ENCODE results near the gene ACTG1.

DNA sequence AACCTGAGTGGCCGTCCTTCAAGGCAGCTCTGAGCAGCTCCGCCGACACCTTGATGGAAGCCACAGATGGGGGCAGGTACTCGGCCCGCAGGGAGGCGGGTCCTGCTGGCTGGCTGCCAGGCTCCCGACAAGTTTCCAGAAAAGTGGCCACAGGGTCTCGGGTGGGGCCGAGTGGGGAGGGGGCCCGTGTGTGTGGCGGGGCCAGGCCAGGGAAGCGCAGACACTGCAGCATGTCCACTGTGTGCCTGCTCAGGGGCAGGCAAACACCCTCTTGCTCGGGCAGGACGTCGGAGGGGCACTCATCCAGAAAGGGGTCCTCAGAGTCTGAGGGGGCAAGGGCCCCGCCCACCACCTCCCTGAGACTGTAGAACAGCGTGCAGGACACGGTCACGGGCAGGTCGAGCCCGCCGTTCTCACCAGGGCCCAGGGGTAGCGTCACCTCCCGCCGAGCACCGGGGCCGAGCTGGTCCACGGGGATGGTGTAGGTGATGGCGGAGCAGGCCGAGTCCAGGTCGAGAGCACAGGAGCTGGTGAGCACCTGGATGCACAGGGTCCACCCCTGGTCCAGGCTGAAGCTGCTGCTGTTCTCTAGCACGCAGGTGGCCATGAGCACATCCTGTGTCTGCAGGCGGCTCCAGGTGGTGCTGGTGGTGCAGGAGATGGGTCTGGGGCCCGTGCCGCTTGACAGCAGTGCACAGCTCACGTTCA lies 34.5 kb upstream of the ACTG1 start:
- TF ChIP-seq, protein P1, sequence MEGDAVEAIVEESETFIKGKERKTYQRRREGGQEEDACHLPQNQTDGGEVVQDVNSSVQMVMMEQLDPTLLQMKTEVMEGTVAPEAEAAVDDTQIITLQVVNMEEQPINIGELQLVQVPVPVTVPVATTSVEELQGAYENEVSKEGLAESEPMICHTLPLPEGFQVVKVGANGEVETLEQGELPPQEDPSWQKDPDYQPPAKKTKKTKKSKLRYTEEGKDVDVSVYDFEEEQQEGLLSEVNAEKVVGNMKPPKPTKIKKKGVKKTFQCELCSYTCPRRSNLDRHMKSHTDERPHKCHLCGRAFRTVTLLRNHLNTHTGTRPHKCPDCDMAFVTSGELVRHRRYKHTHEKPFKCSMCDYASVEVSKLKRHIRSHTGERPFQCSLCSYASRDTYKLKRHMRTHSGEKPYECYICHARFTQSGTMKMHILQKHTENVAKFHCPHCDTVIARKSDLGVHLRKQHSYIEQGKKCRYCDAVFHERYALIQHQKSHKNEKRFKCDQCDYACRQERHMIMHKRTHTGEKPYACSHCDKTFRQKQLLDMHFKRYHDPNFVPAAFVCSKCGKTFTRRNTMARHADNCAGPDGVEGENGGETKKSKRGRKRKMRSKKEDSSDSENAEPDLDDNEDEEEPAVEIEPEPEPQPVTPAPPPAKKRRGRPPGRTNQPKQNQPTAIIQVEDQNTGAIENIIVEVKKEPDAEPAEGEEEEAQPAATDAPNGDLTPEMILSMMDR (IDR thresholded peaks at IDR 0.05), result no peak
- no peak for TF ChIP-seq POLR2A (IDR thresholded peaks at IDR 0.05)

All from Peyer's patch (tissue), 4 donors.